ENCODE results near the gene SERPINA4. TPM values are rescaled to one million over a fixed set of nuclear protein-coding genes. Genes with fewer than 3 reads are reported as not detected.

The SERPINA4 gene
- polyA plus RNA-seq, 1 donor from 2014 or later, result not detected

- TF ChIP-seq SMC3 (conservative IDR thresholded peaks at IDR 0.05; ENCODE audit: poor library complexity), result no peak
- no peak for TF ChIP-seq TAF1 (IDR thresholded peaks at IDR 0.05; ENCODE audit: low read depth)
- TF ChIP-seq POLR2AphosphoS5 (IDR thresholded peaks at IDR 0.05), result no peak
- Histone ChIP-seq H4K20me1 (ENCODE audit: insufficient read depth) (no peaks in the 10 kb centered on the region), H2AFZ (ENCODE audit: low read depth, low read length) (no peak overlapping the region), H3K27ac (ENCODE audit: low read length) (no peak overlapping the region), H3K27me3 (ENCODE audit: insufficient read depth, low read depth, low read length) (no peaks in the 10 kb centered on the region), H3K4me3 (ENCODE audit: low read length) (no peak overlapping the region), H3K9me2 (ENCODE audit: insufficient read depth, low read length) (no peaks in the 10 kb centered on the region), H3K4me2 (ENCODE audit: low read length) (no peak overlapping the region), H3F3A (ENCODE audit: insufficient read depth, low read length, poor library complexity, severe bottlenecking) (no peaks in the 10 kb centered on the region), H3K36me3 (ENCODE audit: insufficient read depth, low read length) (no peaks in the 10 kb centered on the region), H3K9ac (ENCODE audit: low read length) (no peak overlapping the region), H3K79me2 (replicated peaks; ENCODE audit: insufficient read depth, low read length) (no peaks in the 10 kb centered on the region), H3K9me3 (ENCODE audit: low read length) (no peaks in the 10 kb centered on the region)
Measured at GRCh38 chr14:94543449-94544124, 17.7 kb upstream of the SERPINA4 start.

GRCh38 chr14:94544726-94545125 is 16.5 kb upstream of the SERPINA4 start:
- Histone ChIP-seq H4K20me1 (ENCODE audit: insufficient read depth) (no peaks in the 10 kb centered on the region), H3K79me2 (replicated peaks; ENCODE audit: insufficient read depth, low read length) (no peaks in the 10 kb centered on the region), H3K4me2 (ENCODE audit: low read length) (no peak overlapping the region), H3K9me3 (ENCODE audit: low read length) (no peaks in the 10 kb centered on the region), H3K9ac (ENCODE audit: low read length) (no peak overlapping the region), H3K9me2 (ENCODE audit: insufficient read depth, low read length) (no peaks in the 10 kb centered on the region), H3F3A (ENCODE audit: insufficient read depth, low read length, poor library complexity, severe bottlenecking) (no peaks in the 10 kb centered on the region), H2AFZ (ENCODE audit: low read depth, low read length) (no peak overlapping the region), H3K27me3 (ENCODE audit: insufficient read depth, low read depth, low read length) (no peaks in the 10 kb centered on the region), H3K27ac (ENCODE audit: low read length) (no peak overlapping the region), H3K4me3 (ENCODE audit: low read length) (no peak overlapping the region), H3K36me3 (ENCODE audit: insufficient read depth, low read length) (no peaks in the 10 kb centered on the region)
- TF ChIP-seq TAF1 (IDR thresholded peaks at IDR 0.05; ENCODE audit: low read depth), result no peak
- no peak for TF ChIP-seq SMC3 (conservative IDR thresholded peaks at IDR 0.05; ENCODE audit: poor library complexity)
- TF ChIP-seq MXI1 (conservative IDR thresholded peaks at IDR 0.05; ENCODE audit: poor library complexity, severe bottlenecking), result no peak
- no peak for TF ChIP-seq RAD21 (conservative IDR thresholded peaks at IDR 0.05)
- TF ChIP-seq CTCF (IDR thresholded peaks at IDR 0.05; ENCODE audit: poor library complexity, severe bottlenecking), result no peak
- no peak for TF ChIP-seq POLR2AphosphoS5 (IDR thresholded peaks at IDR 0.05)
- TF ChIP-seq EZH2 (IDR thresholded peaks at IDR 0.05; ENCODE audit: borderline replicate concordance, insufficient read depth, low read length, poor library complexity, severe bottlenecking), result no peak
- no peak for TF ChIP-seq EP300 (conservative IDR thresholded peaks at IDR 0.05; ENCODE audit: poor library complexity, severe bottlenecking)
- no peak for TF ChIP-seq REST (IDR thresholded peaks at IDR 0.05; ENCODE audit: borderline replicate concordance)
